Cardiac atrium fibroblast (primary cell): ENCODE data around the gene SIDT1. TPM values are rescaled to one million over a fixed set of nuclear protein-coding genes. Genes with fewer than 3 reads are reported as not detected.

ENCODE experiments used
- total RNA-seq: library from RNA; depleted of rRNA; stranded (reverse); fragments of >200 nt; gene quantifications from 2 replicates; pipeline ENCODE4 v1.2.3, GENCODE V29; 2015

Gene SIDT1
- not detected in 2 replicates for total RNA-seq

GRCh38 chr3:113531826-113532697, at the start of gene SIDT1:
TSS of gene SIDT1 (plus strand) at chr3:113532555. CDS start at chr3:113533022, 467 bp downstream.

Other genes with a start within 250 kb of the SIDT1 start
- 0.81 and 0.90 TPM in 2 replicates for gene CFAP44, start 91.1 kb upstream of the SIDT1 start, total RNA-seq
- gene SPICE1, start 17.4 kb upstream of the SIDT1 start, total RNA-seq: 4.1 and 7.4 TPM in 2 replicates
- 4.9 and 9.4 TPM in 2 replicates for gene USF3, start 164.1 kb downstream of the SIDT1 start, total RNA-seq
- gene NAA50, start 213.7 kb downstream of the SIDT1 start, total RNA-seq: 93.2 and 135 TPM in 2 replicates
- 30.0 and 42.3 TPM in 2 replicates for gene ATP6V1A, start 214.5 kb downstream of the SIDT1 start, total RNA-seq